Vein endothelial cell (primary cell): ENCODE data around the gene MCUR1. TPM values are rescaled to one million over a fixed set of nuclear protein-coding genes. Genes with fewer than 3 reads are reported as not detected.

Experiments
- total RNA-seq: library from RNA; depleted of rRNA; stranded (reverse); fragments of >200 nt; gene quantifications from 2 replicates; pipeline ENCODE4 v1.2.3, GENCODE V29; 2012

The MCUR1 gene
- 7.5 and 10.4 TPM in 2 replicates for total RNA-seq

GRCh38 chr6:13814176-13814937 is at the start of gene MCUR1:
TSS of gene MCUR1 (minus strand) at chr6:13814557. CDS start at chr6:13814429, 128 bp downstream.

Other genes starting within 250 kb of the MCUR1 start
- 8.0 and 11.1 TPM in 2 replicates for gene SIRT5, start 240.0 kb downstream of the MCUR1 start, total RNA-seq
- gene NOL7, start 199.2 kb downstream of the MCUR1 start, total RNA-seq = 52.3 and 80.4 TPM in 2 replicates
- gene RANBP9, start 102.7 kb downstream of the MCUR1 start, total RNA-seq = 28.4 TPM in 2 replicates
- 4.3 and 8.2 TPM in 2 replicates for gene RNF182, start 110.4 kb upstream of the MCUR1 start, total RNA-seq